GM19372 (cell line): Measurements from ENCODE around the gene BDH1.
"Not testable (repeated sequence)": the region's sequence is repeated elsewhere in the genome, so short reads cannot be mapped to it uniquely, and the experiment has no call there.

Source experiments
- ATAC-seq: cut with Tn5 transposase; IDR thresholded peaks from one replicate; pipeline ENCODE4 v1.9.1; 2021; ENCODE audit warnings: mild to moderate bottlenecking, low read depth, moderate library complexity; ENCODE audit not compliant: unreplicated experiment

Gene BDH1

DNA sequence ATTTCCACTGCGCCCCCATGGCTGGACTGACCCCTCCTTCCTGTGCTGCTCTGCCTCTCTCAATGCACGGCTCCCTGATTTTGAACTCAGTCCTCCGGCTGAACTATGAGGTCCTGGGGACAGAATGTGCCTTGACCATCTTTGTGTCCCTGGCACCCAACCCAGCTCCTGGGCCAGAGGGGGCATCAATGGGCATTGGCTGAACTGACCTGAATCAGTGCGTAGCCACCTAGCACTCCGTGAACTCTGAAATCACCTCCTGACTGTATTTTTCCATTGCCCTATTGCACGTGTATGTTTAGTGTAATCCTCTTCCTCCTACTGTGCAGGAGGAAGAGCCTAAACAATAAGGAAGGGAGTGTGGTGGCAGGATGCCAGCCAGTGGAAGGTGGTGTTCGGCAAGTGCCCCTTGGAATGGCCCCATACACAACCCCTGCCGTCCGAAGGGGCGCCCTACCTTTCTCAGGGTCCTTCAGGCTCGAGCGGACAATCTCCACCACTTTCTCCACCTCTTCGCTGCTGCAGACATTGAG lies 33.5 kb downstream of the BDH1 start:
- ATAC-seq: no peak

DNA sequence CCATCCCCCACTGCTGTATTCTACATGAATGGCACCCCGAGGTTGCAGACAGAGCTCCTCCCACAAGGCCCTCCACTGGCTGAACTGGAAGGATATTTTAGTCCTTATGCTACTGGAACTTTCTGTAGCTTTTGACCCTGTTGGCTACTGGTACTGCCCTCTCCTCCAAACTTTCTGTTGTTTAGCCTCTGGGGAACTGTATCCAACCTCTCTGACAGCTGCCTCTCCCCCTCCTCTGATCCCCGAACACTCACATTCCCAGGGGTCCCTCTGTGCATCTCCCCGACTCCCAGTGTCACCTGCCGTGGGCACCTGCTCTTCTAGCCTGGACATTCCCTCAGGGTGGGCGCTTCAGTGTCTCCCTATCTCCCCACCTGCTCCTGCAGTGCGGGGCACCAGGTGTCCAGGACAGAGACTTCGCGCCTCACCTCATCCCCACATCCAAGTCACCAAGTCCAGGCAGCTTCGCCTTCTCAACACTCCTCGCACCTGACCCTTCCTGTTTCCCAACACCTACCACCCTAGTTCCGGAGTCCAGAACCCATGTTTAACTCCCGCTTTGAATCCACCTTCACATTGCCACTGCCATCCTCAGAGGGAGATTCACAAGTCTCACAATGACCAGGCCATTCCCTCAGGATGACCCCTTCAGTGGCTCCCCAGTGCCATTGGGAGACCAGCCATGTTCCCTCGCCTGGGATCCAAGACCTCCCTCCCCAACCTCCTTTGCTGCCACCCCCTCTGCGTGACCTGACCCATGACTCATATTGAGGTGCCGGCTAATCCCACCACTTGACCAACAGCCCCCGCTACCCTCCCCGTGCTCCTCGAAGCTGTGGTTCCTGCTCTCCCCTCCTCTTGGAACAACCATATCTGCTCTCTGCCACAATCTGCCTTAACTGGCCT lies 34.2 kb downstream of the BDH1 start:
- no peak for ATAC-seq

DNA sequence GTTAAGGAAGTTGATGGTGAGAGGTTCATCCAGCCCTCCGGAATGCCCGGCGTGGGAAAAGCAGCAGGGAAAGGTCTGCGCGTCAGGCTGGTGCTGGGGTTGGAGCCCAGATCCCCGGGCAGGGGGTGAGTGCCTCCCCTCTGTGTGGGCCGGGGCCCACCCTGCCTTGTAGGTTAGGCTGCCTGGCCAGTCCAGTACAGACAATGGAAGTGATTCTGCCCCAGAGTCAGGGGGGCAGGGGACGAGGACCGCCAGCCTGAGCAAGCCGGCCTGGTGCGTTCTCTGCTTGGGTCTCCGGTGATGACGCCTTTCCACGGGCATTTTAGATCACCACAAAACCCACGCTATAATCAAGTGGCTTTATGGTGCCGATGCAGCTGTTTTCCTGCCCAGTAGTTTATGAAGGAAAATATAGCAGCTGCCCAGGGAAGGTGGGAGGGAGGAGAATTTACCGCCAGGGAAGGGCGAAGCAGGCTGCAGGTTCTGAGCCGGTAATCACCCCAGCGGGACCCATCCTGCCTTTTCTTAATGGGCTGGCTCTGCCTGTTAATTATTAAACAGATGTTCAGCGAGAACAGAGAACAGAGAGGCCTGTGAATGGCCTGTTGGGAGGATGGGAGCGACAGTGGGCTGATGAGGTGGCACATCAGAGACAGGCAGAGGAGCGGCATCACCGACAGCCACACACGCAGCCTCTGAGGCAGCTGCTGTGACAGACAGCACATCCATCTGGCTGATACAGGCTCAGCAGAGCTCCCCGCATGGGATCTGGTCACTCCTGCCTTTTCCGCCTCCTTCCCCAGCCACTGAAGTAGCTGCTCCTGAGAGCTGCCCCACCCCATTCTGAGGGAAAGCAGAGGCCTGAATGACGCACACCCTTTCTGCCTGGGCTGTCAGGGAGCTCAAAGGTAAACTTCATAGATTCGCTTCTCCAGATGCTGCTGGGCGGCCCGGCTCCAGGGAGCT lies 35.2 kb downstream of the BDH1 start:
- no peak for ATAC-seq

DNA sequence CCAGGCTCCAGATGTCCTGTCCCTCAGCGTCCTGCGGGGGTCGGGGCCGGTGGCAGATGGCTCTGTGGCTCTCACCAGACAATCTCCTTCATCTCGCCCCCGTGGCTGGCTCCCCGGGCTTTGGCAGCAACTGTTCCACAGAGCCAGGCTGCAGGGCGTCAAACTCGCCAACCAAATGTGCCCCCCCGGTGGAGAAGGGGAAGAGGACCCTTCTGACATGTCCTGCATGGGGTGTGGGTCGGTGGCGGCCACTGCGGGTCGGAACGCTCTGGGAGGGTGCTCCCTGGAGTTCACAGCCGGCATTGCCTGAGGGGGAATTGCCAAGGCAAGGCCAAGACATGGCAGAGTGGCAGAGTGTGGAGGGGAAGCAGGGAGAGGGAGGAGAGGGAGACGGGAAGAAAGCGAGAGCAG lies 36.0 kb downstream of the BDH1 start:
- ATAC-seq: no peak

DNA sequence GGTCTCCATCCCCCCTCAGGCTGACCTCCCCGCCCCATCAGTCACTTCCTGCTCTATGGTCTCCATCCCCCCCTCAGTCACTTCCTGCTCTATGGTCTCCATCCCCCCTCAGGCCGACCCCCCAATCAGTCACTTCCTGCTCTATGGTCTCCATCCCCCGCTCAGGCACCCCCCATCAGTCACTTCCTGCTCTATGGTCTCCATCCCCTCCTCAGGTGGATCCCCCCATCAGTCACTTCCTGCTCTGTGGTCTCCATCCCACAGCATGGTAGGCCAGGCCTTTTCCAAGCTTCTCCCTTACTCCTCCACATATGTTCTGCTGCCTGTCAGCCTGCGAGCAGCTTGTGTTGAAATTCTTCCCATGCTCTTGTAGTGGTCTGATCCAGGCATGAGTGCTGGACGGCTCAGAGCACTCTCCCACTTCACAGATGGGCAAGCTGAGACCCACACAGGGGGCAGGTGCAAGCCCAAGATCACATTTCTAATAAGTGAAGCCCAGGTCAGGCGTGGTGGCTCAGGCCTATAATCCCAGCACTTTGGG lies 36.8 kb downstream of the BDH1 start:
- no peak for ATAC-seq

DNA sequence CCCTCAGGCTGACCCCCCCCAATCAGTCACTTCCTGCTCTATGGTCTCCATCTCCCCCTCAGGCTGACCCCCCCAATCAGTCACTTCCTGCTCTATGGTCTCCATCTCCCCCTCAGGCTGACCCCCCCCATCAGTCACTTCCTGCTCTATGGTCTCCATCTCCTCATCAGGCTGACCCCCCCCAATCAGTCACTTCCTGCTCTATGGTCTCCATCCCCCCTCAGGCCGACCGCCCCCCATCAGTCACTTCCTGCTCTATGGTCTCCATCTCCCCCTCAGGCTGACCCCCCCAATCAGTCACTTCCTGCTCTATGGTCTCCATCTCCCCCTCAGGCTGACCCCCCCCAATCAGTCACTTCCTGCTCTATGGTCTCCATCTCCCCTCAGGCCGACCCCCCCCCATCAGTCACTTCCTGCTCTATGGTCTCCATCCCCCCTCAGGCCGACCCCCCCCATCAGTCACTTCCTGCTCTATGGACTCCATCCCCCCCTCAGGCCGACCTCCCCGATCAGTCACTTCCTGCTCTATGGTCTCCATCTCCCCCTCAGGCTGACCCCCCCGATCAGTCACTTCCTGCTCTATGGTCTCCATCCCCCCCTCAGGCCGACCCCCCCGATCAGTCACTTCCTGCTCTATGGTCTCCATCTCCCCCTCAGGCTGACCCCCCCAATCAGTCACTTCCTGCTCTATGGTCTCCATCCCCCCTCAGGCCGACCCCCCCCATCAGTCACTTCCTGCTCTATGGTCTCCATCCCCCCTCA lies 37.7 kb downstream of the BDH1 start:
- ATAC-seq: not testable (repeated sequence)

DNA sequence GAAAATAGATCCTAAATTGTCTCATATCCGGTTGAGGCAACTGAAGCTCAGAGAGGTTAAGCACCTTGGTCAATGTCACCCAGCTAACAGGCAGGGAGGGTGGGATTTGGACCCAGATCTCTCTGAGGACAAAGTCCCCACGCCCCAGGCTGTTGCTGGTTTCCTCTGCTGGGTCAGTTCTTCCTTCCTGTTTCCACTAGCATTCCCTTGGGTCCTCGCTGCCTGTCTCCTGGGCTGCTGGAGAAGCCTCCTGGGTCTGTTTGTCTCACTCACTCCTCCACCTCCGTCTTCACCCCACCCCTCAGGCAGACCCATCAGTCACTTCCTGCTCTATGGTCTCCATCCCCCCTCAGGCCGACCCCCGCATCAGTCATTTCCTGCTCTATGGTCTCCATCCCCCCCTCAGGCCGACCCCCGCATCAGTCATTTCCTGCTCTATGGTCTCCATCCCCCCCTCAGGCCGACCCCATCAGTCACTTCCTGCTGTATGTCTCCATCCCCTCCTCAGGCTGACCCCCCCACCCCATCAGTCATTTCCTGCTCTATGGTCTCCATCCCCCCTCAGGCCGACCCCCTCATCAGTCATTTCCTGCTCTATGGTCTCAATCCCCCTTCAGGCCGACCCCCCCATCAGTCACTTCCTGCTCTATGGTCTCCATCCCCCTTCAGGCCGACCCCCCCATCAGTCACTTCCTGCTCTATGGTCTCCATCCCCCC lies 38.7 kb downstream of the BDH1 start:
- ATAC-seq: not testable (repeated sequence)

DNA sequence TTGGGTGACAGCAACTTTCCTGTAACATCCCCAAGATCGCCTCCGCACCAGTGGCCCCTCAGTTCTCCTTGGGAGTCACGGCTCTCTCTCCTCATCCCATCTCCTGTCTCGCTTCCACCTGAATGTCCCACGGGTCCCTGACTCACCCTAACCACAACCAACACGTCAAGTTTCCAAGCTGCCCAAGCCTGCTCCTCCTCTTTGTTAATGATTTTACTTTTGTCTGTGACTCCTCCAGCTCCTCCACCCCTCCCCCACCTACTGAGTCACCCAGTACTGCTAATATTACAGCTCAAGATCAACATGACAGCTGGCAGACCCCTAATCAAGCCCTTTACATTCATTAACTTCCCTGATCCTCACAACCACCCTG lies 39.3 kb downstream of the BDH1 start:
- no peak for ATAC-seq

DNA sequence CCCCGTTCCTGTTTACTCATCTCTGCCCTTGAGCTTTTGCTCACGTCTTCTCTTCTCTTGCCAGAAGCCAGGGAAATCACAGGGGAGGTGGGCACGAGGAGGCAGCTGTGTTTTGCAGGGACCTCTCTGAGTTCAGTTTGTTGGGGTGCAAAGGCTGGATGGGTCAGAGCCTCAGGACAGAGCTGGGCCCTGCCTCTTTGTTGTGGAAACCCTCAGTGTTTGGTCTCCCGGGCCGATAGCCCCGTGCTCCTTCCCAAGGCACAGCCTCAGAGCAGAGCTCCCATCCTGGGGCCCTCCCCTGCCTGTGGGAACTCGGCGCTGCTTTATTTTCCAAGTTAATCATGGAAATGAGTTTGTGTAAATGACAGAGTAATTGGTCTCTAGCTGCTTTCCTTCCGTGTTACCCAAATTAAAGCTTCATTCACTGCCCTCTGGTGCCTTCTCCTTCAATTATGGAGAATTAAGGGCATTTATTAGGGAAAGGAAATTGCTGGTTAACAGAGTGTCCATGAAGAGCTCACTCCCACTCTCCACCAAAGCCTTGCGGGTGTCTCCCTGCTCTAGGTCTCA lies 40.9 kb downstream of the BDH1 start:
- ATAC-seq: no peak

DNA sequence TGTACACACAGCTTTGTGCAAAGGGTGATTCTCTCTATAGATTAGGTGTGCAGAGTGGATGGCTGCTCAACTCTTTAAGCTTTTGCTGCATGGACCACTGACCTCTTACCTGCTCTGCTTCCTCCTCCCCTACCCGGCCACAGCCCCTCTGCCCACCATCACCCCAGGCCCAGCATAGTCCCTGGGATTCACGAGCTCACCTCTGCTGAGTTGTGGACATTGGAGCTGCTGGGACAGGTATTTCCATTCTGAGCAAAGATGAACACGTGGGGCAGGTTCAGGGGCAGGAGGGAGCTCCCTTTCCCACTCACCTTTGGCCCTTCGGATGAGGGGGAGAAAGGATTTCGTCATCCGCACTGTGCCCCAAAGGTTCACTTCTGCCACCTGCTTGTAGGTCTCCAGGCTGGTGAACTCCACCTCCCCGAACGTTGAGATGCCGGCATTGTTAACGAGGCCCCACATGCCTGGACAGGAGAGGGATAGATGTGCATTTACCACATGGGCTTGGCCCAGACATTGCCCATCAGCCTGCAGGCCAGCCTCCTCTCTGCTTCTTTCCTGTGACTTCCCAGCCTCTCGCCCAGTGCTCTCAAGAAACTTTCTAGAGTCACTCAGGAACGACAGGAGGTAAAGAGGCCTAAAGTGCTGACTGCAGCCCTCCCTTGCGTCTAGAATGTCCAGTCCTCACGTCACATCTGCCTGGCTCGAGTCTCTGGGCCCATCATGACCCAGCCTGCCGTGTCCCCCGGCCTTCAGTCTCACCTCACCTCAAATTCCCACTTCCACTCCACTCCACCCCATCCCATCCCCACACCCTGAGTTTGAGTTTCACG lies 41.6 kb downstream of the BDH1 start:
- no peak for ATAC-seq

DNA sequence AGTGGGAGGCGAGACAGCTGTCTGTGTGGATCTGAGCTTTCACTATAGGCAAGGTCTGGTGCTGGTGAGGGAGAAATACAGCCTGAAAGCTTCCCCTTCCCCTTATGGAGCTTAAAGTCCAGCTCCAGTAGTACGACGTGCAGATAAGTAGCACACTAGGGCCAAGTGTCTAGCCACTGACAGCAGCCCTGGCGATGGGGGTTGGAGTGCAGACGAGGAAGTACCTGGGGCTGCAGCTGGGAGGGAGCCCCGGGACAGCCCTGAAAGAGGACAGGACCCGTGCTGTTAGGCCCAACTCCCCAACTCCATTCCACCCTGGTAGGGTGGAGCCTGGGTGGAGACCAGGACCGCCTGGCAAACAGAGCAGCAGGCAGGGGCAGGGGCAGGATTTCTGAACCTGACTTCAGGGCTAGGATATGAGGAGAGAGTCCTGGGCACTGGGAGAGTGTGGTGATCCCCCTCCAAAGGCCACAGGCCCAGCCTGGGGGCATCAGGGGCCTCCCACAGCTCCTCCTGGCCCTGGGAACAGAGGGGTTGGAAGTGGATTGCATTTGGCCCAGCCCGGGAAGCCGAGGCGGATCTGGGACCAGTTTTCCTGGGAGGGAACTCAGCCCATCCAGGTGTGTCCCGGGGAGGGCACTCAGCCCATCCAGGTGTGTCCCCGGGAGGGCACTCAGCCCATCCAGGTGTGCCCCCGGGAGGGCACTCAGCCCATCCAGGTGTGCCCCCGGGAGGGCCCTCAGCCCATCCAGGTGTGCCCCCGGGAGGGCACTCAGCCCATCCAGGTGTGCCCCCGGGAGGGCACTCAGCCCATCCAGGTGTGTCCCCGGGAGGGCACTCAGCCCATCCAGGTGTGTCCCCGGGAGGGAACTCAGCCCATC lies 42.8 kb downstream of the BDH1 start:
- no peak for ATAC-seq

DNA sequence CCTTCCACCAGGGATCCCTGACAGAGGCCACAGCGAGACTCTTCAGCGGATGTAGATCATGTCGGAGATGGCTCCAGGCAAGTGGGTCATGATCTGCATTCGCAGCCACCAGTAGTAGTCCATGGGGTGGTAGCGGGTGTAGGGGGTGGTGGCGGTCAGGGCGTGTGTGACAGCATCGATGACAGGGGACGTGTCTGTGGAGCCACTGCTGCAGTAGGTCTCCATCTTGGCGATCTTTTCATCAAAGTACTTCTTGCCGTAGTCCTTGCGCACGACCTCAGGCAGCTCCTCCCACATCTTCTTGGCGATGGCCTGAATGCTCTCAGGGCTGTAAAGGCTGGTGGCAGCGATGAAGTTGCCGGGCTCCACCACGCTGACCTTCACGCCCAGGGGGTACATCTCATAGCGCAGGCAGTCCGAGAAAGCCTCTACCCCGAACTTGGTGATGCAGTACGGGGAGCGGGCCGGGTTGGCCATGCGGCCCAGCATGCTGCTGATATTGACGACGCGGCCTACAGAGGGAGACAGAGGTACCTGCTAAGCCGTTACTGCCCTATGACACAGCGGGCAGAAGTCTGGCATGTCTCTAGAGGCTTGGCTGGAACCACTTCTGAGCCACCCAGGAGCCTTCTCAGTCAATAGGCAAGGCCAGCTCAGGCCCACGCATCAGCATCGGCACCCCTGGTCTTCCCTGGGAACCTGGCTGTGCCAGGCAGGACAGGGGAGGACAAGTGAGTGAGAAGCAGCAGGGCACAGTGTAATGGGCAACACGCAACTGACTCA lies 43.7 kb downstream of the BDH1 start:
- no peak for ATAC-seq

DNA sequence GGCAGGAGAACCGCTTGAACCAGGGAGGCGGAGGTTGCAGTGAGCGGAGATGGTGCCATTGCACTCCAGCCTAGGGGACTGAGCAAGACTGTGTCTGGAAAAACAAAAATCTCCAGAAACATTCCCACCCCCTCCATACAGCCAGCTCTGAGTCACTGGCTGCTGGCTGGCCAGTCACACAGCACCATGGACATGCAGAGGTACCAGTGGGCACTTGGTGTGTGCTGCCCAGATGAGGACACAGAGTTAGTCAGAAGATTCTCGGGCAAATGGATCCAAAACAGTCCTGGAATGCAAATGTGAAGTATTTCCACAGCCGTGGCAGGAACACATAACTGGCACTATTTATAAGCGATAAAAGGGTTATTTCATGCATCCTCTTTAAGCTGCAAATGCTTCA lies 44.6 kb downstream of the BDH1 start:
- no peak for ATAC-seq

DNA sequence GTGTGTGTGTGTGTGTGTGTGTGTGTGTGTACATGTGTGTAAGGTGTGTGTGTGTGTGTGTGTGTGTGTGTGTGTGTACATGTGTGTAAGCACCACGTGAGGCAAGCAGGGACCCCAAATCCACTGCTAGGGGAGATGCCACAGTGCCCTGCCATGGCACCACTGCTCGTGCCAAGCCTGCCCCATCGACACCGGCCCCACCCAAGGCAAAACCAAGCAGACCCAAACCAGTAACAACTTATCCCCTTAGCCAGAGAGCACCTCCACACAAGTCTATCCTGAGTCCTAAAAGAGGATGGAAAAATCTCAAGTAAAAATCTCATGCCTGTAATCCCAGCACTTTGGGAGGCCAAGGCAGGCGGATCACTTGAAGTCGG lies 45.1 kb downstream of the BDH1 start:
- no peak for ATAC-seq

DNA sequence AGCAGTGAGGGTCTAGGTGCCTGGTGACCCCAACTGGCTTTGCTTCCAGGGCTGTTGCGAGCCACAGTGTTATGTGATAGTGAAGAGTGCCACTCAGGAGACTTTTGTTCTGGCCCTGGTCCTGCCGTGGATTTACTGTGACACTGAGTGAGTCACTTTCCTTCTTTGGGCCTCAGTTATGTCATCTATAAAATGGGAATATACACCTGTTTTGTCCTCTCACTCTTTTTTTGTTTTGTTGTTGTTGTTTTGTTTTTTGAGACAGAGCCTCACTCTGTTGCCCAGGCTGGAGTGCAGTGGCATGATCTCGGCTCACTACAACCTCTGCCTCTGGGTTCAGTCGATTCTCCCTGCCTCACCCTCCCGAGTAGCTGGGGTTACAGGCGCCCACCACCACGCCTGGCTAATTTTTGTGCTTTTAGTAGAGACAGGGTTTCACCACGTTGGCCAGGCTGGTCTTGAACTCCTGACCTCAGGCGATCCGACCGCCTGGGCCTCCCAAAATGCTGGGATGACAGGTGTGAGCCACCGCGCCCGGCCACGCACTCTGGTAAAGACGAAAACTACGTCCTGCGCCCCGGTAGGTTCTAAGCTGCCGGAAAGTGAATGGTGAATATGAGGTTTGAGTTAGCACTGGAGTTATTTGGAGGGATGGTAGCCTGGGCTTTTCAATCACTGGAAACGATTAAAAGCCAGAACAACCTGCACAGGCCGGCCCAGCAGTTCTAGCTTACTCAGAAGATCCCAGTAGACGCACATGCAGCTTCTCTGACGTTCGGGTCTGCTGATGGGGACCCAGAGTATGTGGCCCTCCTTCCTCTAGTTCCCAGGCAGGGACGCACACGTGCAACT lies 46.6 kb downstream of the BDH1 start:
- ATAC-seq: no peak

DNA sequence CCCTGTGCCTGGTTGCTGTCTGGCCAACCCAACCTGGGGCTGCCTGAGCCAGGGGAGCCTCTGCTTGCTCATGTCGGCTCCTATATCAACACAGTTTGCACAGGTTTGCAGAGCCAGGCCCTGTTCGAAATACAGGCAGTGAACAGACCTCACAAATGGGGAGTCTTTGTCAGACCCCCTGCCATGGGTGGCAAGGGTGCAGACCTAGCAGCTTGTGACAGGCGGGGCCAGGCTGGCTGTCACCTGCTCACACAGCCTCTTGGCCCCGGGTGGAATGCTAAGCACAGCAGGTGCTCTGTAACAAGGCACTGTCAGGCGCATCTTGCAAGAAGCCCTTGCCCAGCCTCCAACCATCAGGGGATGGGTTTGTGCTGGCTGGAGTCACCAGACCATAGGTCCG lies 47.3 kb downstream of the BDH1 start:
- no peak for ATAC-seq
